Endothelial cell of umbilical vein (primary cell): ENCODE data around the gene NES. TPM values are rescaled to one million over a fixed set of nuclear protein-coding genes. Genes with fewer than 3 reads are reported as not detected.

Source experiments
- BruUV-seq: library from RNA; stranded (reverse); fragments of 400-500 nt; replicated peaks from 2 replicates; lab custom pipeline; 2021; lab: Mats Ljungman, UMichigan
- CTCF ChIA-PET: fragments of 300-600, 350-600 bp; sonication (Branson Sonifier 250); formaldehyde crosslinking; loops from one replicate; lab custom pipeline; 2021; ENCODE audit warnings: antibody characterized with exemption, inconsistent platforms; lab: Charles Lee
- POLR2A ChIA-PET: fragments of 300-600, 350-600 bp; sonication (Branson Sonifier 250); formaldehyde crosslinking; loops from one replicate; lab custom pipeline; 2021; ENCODE audit warnings: antibody characterized with exemption, inconsistent platforms; lab: Charles Lee
- DNase-seq: peaks from one replicate; pipeline ENCODE4 v3.0.0-alpha.2; 2011; ENCODE audit warnings: low read depth, low spot score
- FAIRE-seq: peaks from 2 replicates; lab custom pipeline; 2011; peaks lifted over from hg19 to GRCh38; lab: Jason Lieb, UNC
- H2AFZ ChIP-seq: 2 replicates; pipeline ENCODE4 v1.6.0; 2012; ENCODE audit warnings: low read depth, low read length, control low read depth, inconsistent platforms
- H3K27ac ChIP-seq: 2 replicates; pipeline ENCODE4 v1.5.1; 2011; ENCODE audit warnings: low read depth, mild to moderate bottlenecking, control low read depth, low read length, moderate library complexity; ENCODE audit not compliant: insufficient read depth
- H3K27me3 ChIP-seq, 2 experiments: 2 replicates each; pipeline versions ENCODE4 v1.6.0 to v1.6.1; 2011; ENCODE audit warnings: low read length in 2 of 2, mixed read lengths in 1 of 2; ENCODE audit not compliant: control insufficient read depth in 2 of 2, insufficient read depth in 2 of 2
- H3K36me3 ChIP-seq, 2 experiments: 2 replicates in 1 of 2; 3 replicates in 1 of 2; pipeline ENCODE4 v1.5.1; 2011; ENCODE audit warnings: low read length in 2 of 2, mild to moderate bottlenecking in 1 of 2, moderate library complexity in 1 of 2; ENCODE audit not compliant: control insufficient read depth in 2 of 2, insufficient read depth in 2 of 2; ENCODE audit errors: extremely low read depth in 1 of 2
- H3K4me1 ChIP-seq: 3 replicates; pipeline ENCODE4 v1.5.1; 2011; ENCODE audit warnings: mild to moderate bottlenecking, low read length; ENCODE audit not compliant: control insufficient read depth, insufficient read depth; ENCODE audit errors: extremely low read depth
- H3K4me2 ChIP-seq: 2 replicates; pipeline ENCODE4 v1.6.1; 2011; ENCODE audit warnings: low read length, control low read depth, mixed read lengths; ENCODE audit not compliant: insufficient read depth
- H3K4me3 ChIP-seq, 3 experiments: fragments of 200-600 bp in 1 of 3; sonication (generic), shearing (Covaris generic) in 1 of 3; replicated peaks in 1 of 3; 2 replicates each; pipeline ENCODE4 v1.5.1; 2011 to 2016; ENCODE audit warnings: control low read depth in 3 of 3, low read length in 3 of 3, mild to moderate bottlenecking in 2 of 3, inconsistent platforms in 1 of 3, low read depth in 1 of 3, moderate library complexity in 1 of 3; ENCODE audit not compliant: insufficient read depth in 1 of 3
- H3K79me2 ChIP-seq: 2 replicates; pipeline ENCODE4 v1.6.0; 2012; ENCODE audit warnings: low read length, inconsistent platforms; ENCODE audit not compliant: control insufficient read depth, insufficient read depth
- H3K9ac ChIP-seq: replicated peaks from 2 replicates; pipeline ENCODE3; 2011; ENCODE audit warnings: low read length, control low read depth; ENCODE audit not compliant: insufficient read depth; ENCODE audit errors: extremely low read depth
- H3K9me1 ChIP-seq: replicated peaks from 3 replicates; pipeline ENCODE4 v1.6.0; 2011; ENCODE audit warnings: mild to moderate bottlenecking, low read length; ENCODE audit not compliant: control insufficient read depth, insufficient read depth; ENCODE audit errors: extremely low read depth
- H3K9me3 ChIP-seq: replicated peaks from 2 replicates; pipeline ENCODE4 v1.5.1; 2012; ENCODE audit warnings: low read length, inconsistent platforms; ENCODE audit not compliant: control insufficient read depth, insufficient read depth
- H4K20me1 ChIP-seq: replicated peaks from 2 replicates; pipeline ENCODE3; 2011; ENCODE audit warnings: mild to moderate bottlenecking, low read length; ENCODE audit not compliant: control insufficient read depth, insufficient read depth; ENCODE audit errors: extremely low read depth
- CTCF ChIP-seq, 2 donors: IDR thresholded peaks; 1 replicate in 1 of 2; 2 replicates in 1 of 2; pipeline ENCODE4 v1.5.1; 2011; ENCODE audit warnings: low read length in 2 of 2, mild to moderate bottlenecking in 2 of 2, moderate library complexity in 2 of 2, control low read depth in 1 of 2, inconsistent platforms in 1 of 2, low read depth in 1 of 2; ENCODE audit not compliant: insufficient read depth in 1 of 2; ENCODE audit errors: extremely low read depth in 1 of 2
- MYC ChIP-seq: IDR thresholded peaks from one replicate; pipeline ENCODE4 v1.6.1; 2011; ENCODE audit warnings: mild to moderate bottlenecking, low read depth, low read length
- dilution Hi-C: fragments of 300-500 bp; cut with MboI; formaldehyde crosslinking; loops from one replicate; pipeline ENCODE4 v1.15.0; 2019; ENCODE audit warnings: low sequenced_read_pairs; ENCODE audit not compliant: extremely low pct_ligation_motif_present
- intact Hi-C: fragments of 100-400 bp; cut with micrococcal nuclease; formaldehyde crosslinking; loops from one replicate; pipeline ENCODE4 v1.10.0; 2022
- polyA plus RNA-seq, 4 experiments: library from polyadenylated mRNA; depleted of rRNA in 3 of 4; stranded (reverse) in 3 of 4; unstranded in 1 of 4; fragments of >200 nt; gene quantifications; 2 replicates each; pipeline versions ENCODE4 v1.2.1 to v1.2.3, GENCODE V29; 2011 to 2012; ENCODE audit warnings: missing spikeins in 1 of 4
- total RNA-seq: library from RNA; stranded (reverse); gene quantifications from 2 replicates; pipeline ENCODE4 v1.2.3, GENCODE V29; 2021

Gene NES
- total and polyA plus RNA-seq, 2 donors (not counting 3 experiments of a cell fraction or from before 2014, with no cell fraction given), result 19.4 to 274 TPM

- intact Hi-C loops, result loop anchor here (1.0 kb wide), 6 partner anchors 37 to 201 kb away; partner anchors contain the start of gene NTRK1
- TF ChIP-seq CTCF (IDR thresholded peaks at IDR 0.05; ENCODE audit: extremely low read depth in 1 of 2, insufficient read depth in 1 of 2, low read depth in 1 of 2, low read length in 2 of 2) (peak; percentile 66 to 69), MYC (no peak)
- no peak overlapping the region for H3K27ac ChIP-seq
- DNase-seq (peak; percentile 62), FAIRE-seq (peak; percentile 78)
- no peak overlapping the region for H3K9ac ChIP-seq
- no TSS peak for BruUV-seq
- dilution Hi-C loops, result no loop called here
- H2AFZ ChIP-seq, result no peak overlapping the region
- POLR2A ChIA-PET, result interaction anchor here (1.7 kb wide), 1 partner anchor 37 kb away, joined by 6 read pairs; no protein-coding TSS in a partner anchor
- peaks cover 32% of the 10 kb centered on the region for H3K4me1 ChIP-seq
- H3K79me2 ChIP-seq, result peaks cover 55% of the 10 kb centered on the region
- peak overlapping the region; percentile 89 for H3K4me2 ChIP-seq
- H3K9me3 ChIP-seq, result no peaks in the 10 kb centered on the region
- CTCF ChIA-PET, result interaction anchor here (0.6 to 5.3 kb wide), 71 partner anchors 8 to 201 kb away, joined by 3 to 546 read pairs (median 6); partner anchors contain the start of genes CRABP2, HDGF, INSRR and LRRC71
- H4K20me1 ChIP-seq, result peaks cover 7% of the 10 kb centered on the region
- peaks cover 10 to 18% of the 10 kb centered on the region in 2 experiments for H3K36me3 ChIP-seq
- no peaks in the 10 kb centered on the region for H3K27me3 ChIP-seq
- peak overlapping the region in 1 of 3 experiments; percentile 79 for H3K4me3 ChIP-seq
- H3K9me1 ChIP-seq, result no peaks in the 10 kb centered on the region
Observed at GRCh38 chr1:156726549-156727226, 49.5 kb upstream of the NES start.
